ENCODE results near the gene CLEC6A.

CLEC6A gene

GRCh38 chr12:8453796-8454195 lies 2.0 kb upstream of the CLEC6A start:
- no peaks in the 10 kb centered on the region for H3K27me3 ChIP-seq (ENCODE audit: control insufficient read depth, insufficient read depth, low read length, poor library complexity, severe bottlenecking)
- H3K4me1 ChIP-seq (ENCODE audit: control insufficient read depth, insufficient read depth, low read length): no peaks in the 10 kb centered on the region
- H3K36me3 ChIP-seq (ENCODE audit: control insufficient read depth, insufficient read depth, low read length): no peaks in the 10 kb centered on the region
- 62% methylated on average over 1 of the region's 1 CpG for WGBS, 2 experiments
- no peaks in the 10 kb centered on the region for H3K9me3 ChIP-seq (ENCODE audit: control insufficient read depth, low read length)
- no peak overlapping the region for H3K4me3 ChIP-seq (ENCODE audit: insufficient read depth, low read depth, low read length)
- no peak overlapping the region for H3K27ac ChIP-seq (ENCODE audit: insufficient read depth, low read depth, low read length, poor library complexity, severe bottlenecking)

- H3K9me3 ChIP-seq (ENCODE audit: control insufficient read depth, low read length): no peaks in the 10 kb centered on the region
- H3K27ac ChIP-seq (ENCODE audit: insufficient read depth, low read depth, low read length, poor library complexity, severe bottlenecking): no peak overlapping the region
- H3K4me1 ChIP-seq (ENCODE audit: control insufficient read depth, insufficient read depth, low read length): no peaks in the 10 kb centered on the region
- H3K36me3 ChIP-seq (ENCODE audit: control insufficient read depth, insufficient read depth, low read length): no peaks in the 10 kb centered on the region
- H3K4me3 ChIP-seq (ENCODE audit: insufficient read depth, low read depth, low read length): no peak overlapping the region
- H3K27me3 ChIP-seq (ENCODE audit: control insufficient read depth, insufficient read depth, low read length, poor library complexity, severe bottlenecking): no peaks in the 10 kb centered on the region
Observed at GRCh38 chr12:8455271-8455670, 491 bp upstream of the CLEC6A start.

GRCh38 chr12:8461426-8461825 lies 5.7 kb downstream of the CLEC6A start:
- WGBS, 2 experiments: 83 to 87% methylated on average over 2 of the region's 2 CpGs
- Histone ChIP-seq H3K27me3 (ENCODE audit: control insufficient read depth, insufficient read depth, low read length, poor library complexity, severe bottlenecking) (no peaks in the 10 kb centered on the region), H3K27ac (ENCODE audit: insufficient read depth, low read depth, low read length, poor library complexity, severe bottlenecking) (no peak overlapping the region)

GRCh38 chr12:8465301-8465996 lies 9.7 kb downstream of the CLEC6A start:
- no peaks in the 10 kb centered on the region for H3K9me3 ChIP-seq (ENCODE audit: control insufficient read depth, low read length)
- no peak overlapping the region for H3K27ac ChIP-seq (ENCODE audit: insufficient read depth, low read depth, low read length, poor library complexity, severe bottlenecking)
- WGBS, 2 experiments: 0% methylated on average over 1 of the region's 2 CpGs
- H3K27me3 ChIP-seq (ENCODE audit: control insufficient read depth, insufficient read depth, low read length, poor library complexity, severe bottlenecking): no peaks in the 10 kb centered on the region
- H3K4me1 ChIP-seq (ENCODE audit: control insufficient read depth, insufficient read depth, low read length): no peaks in the 10 kb centered on the region
- H3K36me3 ChIP-seq (ENCODE audit: control insufficient read depth, insufficient read depth, low read length): no peaks in the 10 kb centered on the region
- H3K4me3 ChIP-seq (ENCODE audit: insufficient read depth, low read depth, low read length): no peak overlapping the region

More at GRCh38 chr12:8461426-8461825, 5.7 kb downstream of the CLEC6A start:
- H3K36me3 ChIP-seq (ENCODE audit: control insufficient read depth, insufficient read depth, low read length): no peaks in the 10 kb centered on the region
- no peaks in the 10 kb centered on the region for H3K9me3 ChIP-seq (ENCODE audit: control insufficient read depth, low read length)
- no peaks in the 10 kb centered on the region for H3K4me1 ChIP-seq (ENCODE audit: control insufficient read depth, insufficient read depth, low read length)
- no peak overlapping the region for H3K4me3 ChIP-seq (ENCODE audit: insufficient read depth, low read depth, low read length)

GRCh38 chr12:8466241-8466640 lies 10.5 kb downstream of the CLEC6A start:
- Histone ChIP-seq H3K36me3 (ENCODE audit: control insufficient read depth, insufficient read depth, low read length) (no peaks in the 10 kb centered on the region), H3K27me3 (ENCODE audit: control insufficient read depth, insufficient read depth, low read length, poor library complexity, severe bottlenecking) (no peaks in the 10 kb centered on the region), H3K9me3 (ENCODE audit: control insufficient read depth, low read length) (no peaks in the 10 kb centered on the region), H3K4me3 (ENCODE audit: insufficient read depth, low read depth, low read length) (no peak overlapping the region), H3K4me1 (ENCODE audit: control insufficient read depth, insufficient read depth, low read length) (no peaks in the 10 kb centered on the region), H3K27ac (ENCODE audit: insufficient read depth, low read depth, low read length, poor library complexity, severe bottlenecking) (no peak overlapping the region)

- H3K4me3 ChIP-seq (ENCODE audit: insufficient read depth, low read depth, low read length): no peak overlapping the region
- no peaks in the 10 kb centered on the region for H3K36me3 ChIP-seq (ENCODE audit: control insufficient read depth, insufficient read depth, low read length)
- H3K27me3 ChIP-seq (ENCODE audit: control insufficient read depth, insufficient read depth, low read length, poor library complexity, severe bottlenecking): no peaks in the 10 kb centered on the region
- H3K9me3 ChIP-seq (ENCODE audit: control insufficient read depth, low read length): no peaks in the 10 kb centered on the region
- H3K4me1 ChIP-seq (ENCODE audit: control insufficient read depth, insufficient read depth, low read length): peaks cover 5% of the 10 kb centered on the region
- H3K27ac ChIP-seq (ENCODE audit: insufficient read depth, low read depth, low read length, poor library complexity, severe bottlenecking): no peak overlapping the region
- 90 to 100% methylated on average over 1 of the region's 1 CpG for WGBS, 2 experiments
Observed at GRCh38 chr12:8471090-8471489, 15.3 kb downstream of the CLEC6A start.

- Histone ChIP-seq H3K9me3 (ENCODE audit: control insufficient read depth, low read length) (no peaks in the 10 kb centered on the region), H3K27ac (ENCODE audit: insufficient read depth, low read depth, low read length, poor library complexity, severe bottlenecking) (no peak overlapping the region), H3K4me3 (ENCODE audit: insufficient read depth, low read depth, low read length) (no peak overlapping the region), H3K36me3 (ENCODE audit: control insufficient read depth, insufficient read depth, low read length) (no peaks in the 10 kb centered on the region), H3K27me3 (ENCODE audit: control insufficient read depth, insufficient read depth, low read length, poor library complexity, severe bottlenecking) (no peaks in the 10 kb centered on the region), H3K4me1 (ENCODE audit: control insufficient read depth, insufficient read depth, low read length) (peaks cover 5% of the 10 kb centered on the region)
Observed at GRCh38 chr12:8475508-8476203, 19.9 kb downstream of the CLEC6A start.

GRCh38 chr12:8482571-8483061 lies 26.9 kb downstream of the CLEC6A start:
- H3K27ac ChIP-seq (ENCODE audit: insufficient read depth, low read depth, low read length, poor library complexity, severe bottlenecking): no peak overlapping the region
- WGBS, 2 experiments: 85 to 93% methylated on average over 2 of the region's 2 CpGs
- no peaks in the 10 kb centered on the region for H3K27me3 ChIP-seq (ENCODE audit: control insufficient read depth, insufficient read depth, low read length, poor library complexity, severe bottlenecking)
- no peaks in the 10 kb centered on the region for H3K36me3 ChIP-seq (ENCODE audit: control insufficient read depth, insufficient read depth, low read length)
- H3K9me3 ChIP-seq (ENCODE audit: control insufficient read depth, low read length): no peaks in the 10 kb centered on the region
- peaks cover 6% of the 10 kb centered on the region for H3K4me1 ChIP-seq (ENCODE audit: control insufficient read depth, insufficient read depth, low read length)
- H3K4me3 ChIP-seq (ENCODE audit: insufficient read depth, low read depth, low read length): no peak overlapping the region

- Histone ChIP-seq H3K36me3 (ENCODE audit: control insufficient read depth, insufficient read depth, low read length) (no peaks in the 10 kb centered on the region), H3K27me3 (ENCODE audit: control insufficient read depth, insufficient read depth, low read length, poor library complexity, severe bottlenecking) (no peaks in the 10 kb centered on the region), H3K27ac (ENCODE audit: insufficient read depth, low read depth, low read length, poor library complexity, severe bottlenecking) (no peak overlapping the region), H3K9me3 (ENCODE audit: control insufficient read depth, low read length) (no peaks in the 10 kb centered on the region), H3K4me1 (ENCODE audit: control insufficient read depth, insufficient read depth, low read length) (peaks cover 6% of the 10 kb centered on the region), H3K4me3 (ENCODE audit: insufficient read depth, low read depth, low read length) (no peak overlapping the region)
Observed at GRCh38 chr12:8483079-8483478, 27.3 kb downstream of the CLEC6A start.

- Histone ChIP-seq H3K27ac (ENCODE audit: insufficient read depth, low read depth, low read length, poor library complexity, severe bottlenecking) (no peak overlapping the region), H3K4me1 (ENCODE audit: control insufficient read depth, insufficient read depth, low read length) (no peaks in the 10 kb centered on the region), H3K36me3 (ENCODE audit: control insufficient read depth, insufficient read depth, low read length) (no peaks in the 10 kb centered on the region), H3K27me3 (ENCODE audit: control insufficient read depth, insufficient read depth, low read length, poor library complexity, severe bottlenecking) (no peaks in the 10 kb centered on the region), H3K9me3 (ENCODE audit: control insufficient read depth, low read length) (no peaks in the 10 kb centered on the region), H3K4me3 (ENCODE audit: insufficient read depth, low read depth, low read length) (no peak overlapping the region)
- WGBS, 2 experiments: 88 to 96% methylated on average over 3 to 5 of the region's 5 CpGs
Observed at GRCh38 chr12:8491646-8492530, 36.1 kb downstream of the CLEC6A start.
